Activated effector memory CD4-positive, alpha-beta T cell treated with Interleukin-2 at 50 U/mL for 16 hours (primary cell): ENCODE results near the gene C9orf153.
"Not testable (repeated sequence)": the region's sequence is repeated elsewhere in the genome, so short reads cannot be mapped to it uniquely, and the experiment has no call there.

Experiments
- DNase-seq: peaks from one replicate; pipeline ENCODE4 v3.0.0-alpha.2; 2020

The C9orf153 gene

GRCh38 chr9:86262492-86262891 lies 3.0 kb upstream of the C9orf153 start:
- DNase-seq, result no peak

- no peak for DNase-seq
These were observed 2.1 kb downstream of the C9orf153 start for GRCh38 chr9:86257391-86257790.

GRCh38 chr9:86256653-86257052 lies 2.8 kb downstream of the C9orf153 start:
- DNase-seq, result no peak

- DNase-seq, result no peak
These were observed 5.9 kb downstream of the C9orf153 start for GRCh38 chr9:86253577-86253976.

- DNase-seq, result no peak
These were observed 6.6 kb downstream of the C9orf153 start for GRCh38 chr9:86252870-86253269.

- DNase-seq, result no peak
These were observed 9.3 kb downstream of the C9orf153 start for GRCh38 chr9:86250123-86250522.

- no peak for DNase-seq
These were observed 10.7 kb downstream of the C9orf153 start for GRCh38 chr9:86248746-86249145.

- DNase-seq, result no peak
These were observed 12.7 kb downstream of the C9orf153 start for GRCh38 chr9:86246752-86247161.

GRCh38 chr9:86242071-86242470 lies 17.4 kb downstream of the C9orf153 start:
- no peak for DNase-seq

- no peak for DNase-seq
These were observed 18.2 kb downstream of the C9orf153 start for GRCh38 chr9:86241216-86241615.

GRCh38 chr9:86238861-86239770 lies 20.3 kb downstream of the C9orf153 start:
- no peak for DNase-seq

- DNase-seq, result no peak
These were observed 28.6 kb downstream of the C9orf153 start for GRCh38 chr9:86230858-86231257.

- no peak for DNase-seq
These were observed 36.8 kb downstream of the C9orf153 start for GRCh38 chr9:86222667-86223066.

- no peak for DNase-seq
These were observed 39.9 kb downstream of the C9orf153 start for GRCh38 chr9:86219606-86220005.

GRCh38 chr9:86217076-86217755 lies 42.2 kb downstream of the C9orf153 start:
- DNase-seq, result no peak

GRCh38 chr9:86207193-86207592 lies 52.3 kb downstream of the C9orf153 start:
- DNase-seq, result no peak

- no peak for DNase-seq
These were observed 57.0 kb downstream of the C9orf153 start for GRCh38 chr9:86202338-86202882.

- no peak for DNase-seq
These were observed 57.8 kb downstream of the C9orf153 start for GRCh38 chr9:86201474-86202337.

GRCh38 chr9:86200599-86201162 lies 58.8 kb downstream of the C9orf153 start:
- no peak for DNase-seq

GRCh38 chr9:86193088-86193487 lies 66.4 kb downstream of the C9orf153 start:
- DNase-seq, result no peak

- not testable (repeated sequence) for DNase-seq
These were observed 68.8 kb downstream of the C9orf153 start for GRCh38 chr9:86190700-86191099.

GRCh38 chr9:86187121-86187520 lies 72.3 kb downstream of the C9orf153 start:
- no peak for DNase-seq

GRCh38 chr9:86186696-86187095 lies 72.8 kb downstream of the C9orf153 start:
- no peak for DNase-seq
